K562 (cell line): Measurements from ENCODE around the gene TTC33. TPM values are rescaled to one million over a fixed set of nuclear protein-coding genes. Genes with fewer than 3 reads are reported as not detected.

Experiments used
- ATAC-seq: fragments of 200-7000 bp; cut with Tn5 transposase; 3 replicates; pipeline ENCODE4 v1.9.1; 2020; ENCODE audit warnings: moderate library complexity
- BruUV-seq: library from RNA; stranded (reverse); fragments of 400-500 nt; replicated peaks from 2 replicates; lab custom pipeline; 2021; lab: Mats Ljungman, UMichigan
- CTCF ChIA-PET: fragments of 300-600 bp; formaldehyde crosslinking; extraction: SDS; loops from one replicate; lab custom pipeline; 2021; ENCODE audit warnings: low intra/inter-chr PET ratio; lab: Yijun Ruan, JAX
- POLR2A ChIA-PET: fragments of 300-600, 350-650 bp; sonication (Branson Sonifier 250); formaldehyde crosslinking; extraction: SDS; loops from one replicate; lab custom pipeline; 2021; ENCODE audit warnings: antibody characterized with exemption, inconsistent platforms; lab: Yijun Ruan, JAX
- DNase-seq, 4 experiments: peaks; one replicate each; pipeline versions ENCODE4 v3.0.0 to v3.0.0-alpha.2; 2011 to 2018; ENCODE audit warnings: low spot score in 3 of 4, mixed read lengths in 3 of 4; ENCODE audit errors: extremely low read depth in 1 of 4
- FAIRE-seq: peaks from 2 replicates; lab custom pipeline; 2011; peaks lifted over from hg19 to GRCh38; lab: Jason Lieb, UNC
- H2AFZ ChIP-seq: 2 replicates; pipeline ENCODE4 v1.6.0; 2011; ENCODE audit warnings: low read depth, low read length, control low read depth, inconsistent platforms
- H3K27ac ChIP-seq: fragments of 200-600 bp; 3 replicates; pipeline ENCODE4 v1.8.0; 2011; ENCODE audit warnings: low read depth, mild to moderate bottlenecking, control low read depth, inconsistent platforms, low read length, moderate library complexity, mixed read lengths; ENCODE audit errors: extremely low read depth
- H3K27me3 ChIP-seq, 2 experiments: fragments of 300-600 bp in 1 of 2; 2 replicates in 1 of 2; 3 replicates in 1 of 2; pipeline versions ENCODE4 v1.6.0 to v1.8.0; 2011; ENCODE audit warnings: inconsistent platforms in 2 of 2, low read length in 2 of 2, mild to moderate bottlenecking in 1 of 2, mixed read lengths in 1 of 2, moderate library complexity in 1 of 2; ENCODE audit not compliant: control insufficient read depth in 2 of 2, insufficient read depth in 2 of 2
- H3K36me3 ChIP-seq: fragments of 300-600 bp; 3 replicates; pipeline ENCODE4 v1.8.0; 2011; ENCODE audit warnings: mild to moderate bottlenecking, low read length, inconsistent platforms; ENCODE audit not compliant: control insufficient read depth, insufficient read depth
- H3K4me1 ChIP-seq, 2 experiments: fragments of 200-600 bp in 1 of 2; replicated peaks in 1 of 2; 2 replicates in 1 of 2; 3 replicates in 1 of 2; pipeline versions ENCODE4 v1.5.1 to v1.8.0; 2011; ENCODE audit warnings: inconsistent platforms in 2 of 2, low read length in 2 of 2, mild to moderate bottlenecking in 1 of 2, mixed read lengths in 1 of 2, moderate library complexity in 1 of 2; ENCODE audit not compliant: control insufficient read depth in 2 of 2, insufficient read depth in 2 of 2
- H3K4me2 ChIP-seq: 2 replicates; pipeline ENCODE4 v1.6.1; 2011; ENCODE audit warnings: low read length, control low read depth, inconsistent platforms, mixed read lengths; ENCODE audit not compliant: insufficient read depth
- H3K4me3 ChIP-seq: fragments of 200-600 bp; sonication (generic), shearing (Covaris generic); 2 replicates; pipeline ENCODE4 v1.5.1; 2016; ENCODE audit warnings: control low read depth, inconsistent platforms
- H3K79me2 ChIP-seq: fragments of 200-600 bp; 3 replicates; pipeline ENCODE4 v1.8.0; 2011; ENCODE audit warnings: low read length, inconsistent platforms; ENCODE audit not compliant: control insufficient read depth, insufficient read depth
- H3K9ac ChIP-seq, 2 experiments: 2 replicates each; pipeline versions ENCODE4 v1.6.0 to v1.6.1; 2011; ENCODE audit warnings: low read depth in 2 of 2, low read length in 2 of 2, control low read depth in 1 of 2, inconsistent platforms in 1 of 2, mild to moderate bottlenecking in 1 of 2, mixed read lengths in 1 of 2; ENCODE audit not compliant: insufficient read depth in 1 of 2
- H3K9me1 ChIP-seq: one replicate; pipeline ENCODE4 v1.6.0; 2011; ENCODE audit warnings: inconsistent platforms, mild to moderate bottlenecking, low read length, moderate library complexity; ENCODE audit not compliant: control insufficient read depth, insufficient read depth
- H3K9me3 ChIP-seq: replicated peaks from 2 replicates; pipeline ENCODE4 v1.5.1; 2011; ENCODE audit warnings: low read depth, low read length, inconsistent platforms; ENCODE audit not compliant: control insufficient read depth, insufficient read depth
- H4K20me1 ChIP-seq: replicated peaks from 2 replicates; pipeline ENCODE4 v1.6.1; 2011; ENCODE audit warnings: low read length, inconsistent platforms, mixed read lengths; ENCODE audit not compliant: control insufficient read depth, insufficient read depth
- E2F3 ChIP-seq: fragments of 250-450 bp; sonication (Bioruptor Pico); IDR thresholded peaks from 2 replicates; pipeline ENCODE4 v1.4.0; 2020; ENCODE audit warnings: mild to moderate bottlenecking
- GTF2E2 ChIP-seq: fragments of 200-800 bp; sonication (Bioruptor generic); IDR thresholded peaks from 2 replicates; pipeline ENCODE4 v1.6.1; 2016; ENCODE audit warnings: missing genetic modification characterization, missing compliant biosample characterization
- IFI16 ChIP-seq: fragments of 250-450 bp; sonication (Bioruptor Pico); IDR thresholded peaks from 2 replicates; pipeline ENCODE4 v2.1.2; 2022; ENCODE audit warnings: mild to moderate bottlenecking, inconsistent platforms
- MIER1 ChIP-seq: fragments of 450-650 bp; IDR thresholded peaks from 2 replicates; pipeline ENCODE4 v1.6.1; 2016; ENCODE audit warnings: antibody characterized with exemption, mild to moderate bottlenecking, low read depth
- MTA1 ChIP-seq: fragments of 450-650 bp; IDR thresholded peaks from 2 replicates; pipeline ENCODE4 v1.6.1; 2017; ENCODE audit warnings: borderline replicate concordance
- SP2 ChIP-seq: IDR thresholded peaks from 2 replicates; pipeline ENCODE4 v1.6.1; 2011; ENCODE audit warnings: mild to moderate bottlenecking, low read depth, low read length, moderate library complexity; ENCODE audit not compliant: poor library complexity, severe bottlenecking; ENCODE audit errors: extremely low read depth
- SRSF1 ChIP-seq: fragments of 200-400 bp; formaldehyde crosslinking; IDR thresholded peaks from 2 replicates; pipeline ENCODE4 v1.6.1; 2017; ENCODE audit warnings: mild to moderate bottlenecking, low read depth, low read length, moderate library complexity
- STAG1 ChIP-seq: sonication (generic); formaldehyde crosslinking; IDR thresholded peaks from 2 replicates; pipeline ENCODE4 v1.5.0; 2020; ENCODE audit warnings: missing genetic modification reagents, borderline replicate concordance
- ZBTB11 ChIP-seq, 3 experiments: fragments of 200-800 bp in 1 of 3; fragments of 250-450 bp in 1 of 3; fragments of 450-650 bp in 1 of 3; sonication (Bioruptor Pico) in 1 of 3; sonication (Bioruptor generic) in 1 of 3; formaldehyde crosslinking in 1 of 3; IDR thresholded peaks; 2 replicates each; pipeline versions ENCODE4 v1.6.1 to v1.8.0; 2016 to 2022; ENCODE audit warnings: mild to moderate bottlenecking in 2 of 3, missing genetic modification characterization in 2 of 3, missing compliant biosample characterization in 1 of 3, moderate library complexity in 1 of 3
- ZBTB5 ChIP-seq: fragments of 450-650 bp; IDR thresholded peaks from 2 replicates; pipeline ENCODE4 v1.6.1; 2017; ENCODE audit warnings: antibody characterized with exemption
- ZBTB8A ChIP-seq: fragments of 450-650 bp; IDR thresholded peaks from 2 replicates; pipeline ENCODE4 v1.6.1; 2018; ENCODE audit warnings: mild to moderate bottlenecking, moderate library complexity; ENCODE audit not compliant: partially characterized antibody
- ZNF121 ChIP-seq: sonication (generic); formaldehyde crosslinking; conservative IDR thresholded peaks from 2 replicates; pipeline ENCODE4 v1.8.0; 2022; ENCODE audit warnings: missing genetic modification reagents
- WGBS: fragments of 100-300 bp; shearing (Covaris generic); methylation state at CpG from one replicate; pipeline ENCODE4 v1.1.6; 2016; ENCODE audit warnings: low coverage, mixed read lengths; ENCODE audit not compliant: insufficient coverage; ENCODE audit errors: missing lambda C conversion rate; 5-methylcytosine and 5-hydroxymethylcytosine counted together
- in situ Hi-C: fragments of 300-500 bp; cut with MboI; formaldehyde crosslinking; loops from 4 replicates; pipeline ENCODE4 v1.15.0; 2018; ENCODE audit warnings: inconsistent platforms, mixed read lengths
- intact Hi-C: fragments of 100-400 bp; cut with micrococcal nuclease; formaldehyde crosslinking; loops from 2 replicates; pipeline ENCODE4 v1.14.2; 2022
- polyA plus RNA-seq, 8 experiments: library from polyadenylated mRNA; depleted of rRNA in 4 of 8; stranded (reverse) in 5 of 8; unstranded in 3 of 8; fragments of >200 nt; fragmentation: Nextera tagmentation in 2 of 8; fragmentation: Illumina TruSeq in 1 of 8; extraction: Ambion mirVana in 2 of 8; extraction: Trizol in 1 of 8; gene quantifications; 2 replicates each; pipeline versions ENCODE4 v1.2.1 to v1.2.3, GENCODE V29; 2011 to 2014; ENCODE audit warnings: inconsistent platforms in 1 of 8, missing spikeins in 1 of 8
- total RNA-seq, 7 experiments: library from RNA; depleted of rRNA in 6 of 7; stranded (reverse); fragments of >200 nt in 6 of 7; fragmentation: Illumina TruSeq in 2 of 7; extraction: Trizol in 2 of 7; gene quantifications; 2 replicates each; pipeline versions ENCODE4 v1.2.1 to v1.2.3, GENCODE V29; 2011 to 2021; ENCODE audit warnings: low replicate concordance in 1 of 7

The TTC33 gene
- total and polyA plus RNA-seq, 9 of the 15 experiments (the other 6 are each of a cell fraction or from before 2014, with no cell fraction given), result 11.5 to 24.9 (median 21.1) TPM

GRCh38 chr5:40554813-40555212 lies 200.9 kb downstream of the TTC33 start:
- in situ Hi-C loops (no loop called here), intact Hi-C loops (no loop called here)
- Histone ChIP-seq H3K4me1 (no peaks in the 10 kb centered on the region), H3K27ac (no peak overlapping the region), H3K36me3 (no peaks in the 10 kb centered on the region), H3K4me2 (no peak overlapping the region), H3K4me3 (no peak overlapping the region), H4K20me1 (no peaks in the 10 kb centered on the region), H3K9me1 (no peaks in the 10 kb centered on the region), H3K9ac (no peak overlapping the region), H3K79me2 (no peaks in the 10 kb centered on the region), H3K27me3 (no peaks in the 10 kb centered on the region), H2AFZ (no peak overlapping the region), H3K9me3 (no peaks in the 10 kb centered on the region)
- ATAC-seq (no peak), FAIRE-seq (no peak), DNase-seq (no peak)
- ChIA-PET POLR2A (no interaction called here), CTCF (no interaction called here)
- no TSS peak for BruUV-seq
- 0% methylated on average over 1 of the region's 1 CpG for WGBS
- TF ChIP-seq IFI16 (CRISPR knock-in tag) (no peak), STAG1 (CRISPR knock-in tag) (no peak), MTA1 (no peak), ZBTB8A (no peak), ZNF121 (no peak)

GRCh38 chr5:40554054-40554453 lies 201.7 kb downstream of the TTC33 start:
- H3K4me2 ChIP-seq, result no peak overlapping the region
- no peaks in the 10 kb centered on the region for H3K9me1 ChIP-seq
- no peak overlapping the region for H2AFZ ChIP-seq
- H3K79me2 ChIP-seq, result no peaks in the 10 kb centered on the region
- H3K4me1 ChIP-seq, result no peaks in the 10 kb centered on the region
- POLR2A ChIA-PET, result no interaction called here
- H3K27me3 ChIP-seq, result no peaks in the 10 kb centered on the region
- no peaks in the 10 kb centered on the region for H3K36me3 ChIP-seq
- no peak overlapping the region for H3K9ac ChIP-seq
- CTCF ChIA-PET, result no interaction called here
- no peaks in the 10 kb centered on the region for H3K9me3 ChIP-seq
- 0% methylated on average over 1 of the region's 1 CpG for WGBS
- H3K4me3 ChIP-seq, result no peak overlapping the region
- no peak for DNase-seq
- no peaks in the 10 kb centered on the region for H4K20me1 ChIP-seq
- no TSS peak for BruUV-seq
- ATAC-seq, result no peak
- intact Hi-C loops (no loop called here), in situ Hi-C loops (no loop called here)
- no peak for FAIRE-seq
- no peak overlapping the region for H3K27ac ChIP-seq
- no peak for TF ChIP-seq MIER1
- no peak for TF ChIP-seq GTF2E2 (tag)
- no peak for TF ChIP-seq SP2
- no peak for TF ChIP-seq ZBTB11 (CRISPR knock-in tag; IDR thresholded peaks at IDR 0.05)
- TF ChIP-seq ZBTB5, result no peak
- TF ChIP-seq SRSF1, result no peak
- no peak for TF ChIP-seq E2F3
